B cell (primary cell): ENCODE data around the gene EHD1.

ENCODE experiments used
- CTCF ChIP-seq: fragments of 200-600 bp; IDR thresholded peaks from one replicate; pipeline ENCODE4 v1.8.0; 2022; ENCODE audit warnings: antibody characterized with exemption, mild to moderate bottlenecking
- EZH2 ChIP-seq: IDR thresholded peaks from 2 replicates; pipeline ENCODE4 v1.6.1; 2012; ENCODE audit warnings: borderline replicate concordance, low read depth, mild to moderate bottlenecking, moderate library complexity, low read length; ENCODE audit not compliant: insufficient read depth, poor library complexity, severe bottlenecking

GRCh38 chr11:64877390-64878222, 815 bp downstream of the EHD1 start:
- TF ChIP-seq CTCF: no peak
- TF ChIP-seq EZH2: no peak
